Sigmoid colon (tissue), 7 donors: Measurements from ENCODE around the gene PLVAP. TPM values are rescaled to one million over a fixed set of nuclear protein-coding genes. Genes with fewer than 3 reads are reported as not detected.

Source experiments
- DNase-seq: peaks from one replicate; pipeline ENCODE4 v3.0.0-alpha.2; 2019
- H3K27ac ChIP-seq, 4 donors: fragments of 200-600 bp; sonication (generic); one replicate each; pipeline ENCODE4 v1.5.1; 2016 to 2019; ENCODE audit warnings: mild to moderate bottlenecking in 1 of 4
- H3K27me3 ChIP-seq, 3 donors: fragments of 200-600 bp; sonication (generic); one replicate each; pipeline ENCODE4 v1.5.1; 2019; ENCODE audit warnings: mild to moderate bottlenecking in 1 of 3
- H3K36me3 ChIP-seq, 4 donors: fragments of 200-600 bp; sonication (generic); one replicate each; pipeline ENCODE4 v1.5.1; 2016 to 2019
- H3K4me1 ChIP-seq, 4 donors: fragments of 200-600 bp; sonication (generic); one replicate each; pipeline ENCODE4 v1.5.1; 2017 to 2019
- H3K4me3 ChIP-seq, 4 donors: fragments of 200-600 bp; sonication (generic); one replicate each; pipeline ENCODE4 v1.5.1; 2017 to 2019; ENCODE audit warnings: mild to moderate bottlenecking in 2 of 4, moderate library complexity in 1 of 4
- H3K9me3 ChIP-seq, 4 donors: fragments of 200-600 bp in 3 of 4; sonication (generic) in 3 of 4; one replicate each; pipeline versions ENCODE4 v1.5.1 to v1.6.1; 2013 to 2019
- EP300 ChIP-seq, 4 donors: sonication (generic); formaldehyde crosslinking; IDR thresholded peaks; one replicate each; pipeline ENCODE4 v1.6.1; 2017; ENCODE audit warnings: antibody characterized with exemption in 4 of 4
- POLR2A ChIP-seq, 2 donors: fragments of 450-650 bp; IDR thresholded peaks; one replicate each; pipeline ENCODE4 v1.6.1; 2016; ENCODE audit warnings: antibody characterized with exemption in 2 of 2, mild to moderate bottlenecking in 2 of 2, moderate library complexity in 2 of 2
- POLR2AphosphoS5 ChIP-seq, 4 donors: sonication (generic); formaldehyde crosslinking; IDR thresholded peaks; one replicate each; pipeline ENCODE4 v1.6.1; 2017; ENCODE audit warnings: antibody characterized with exemption in 4 of 4
- WGBS, 2 donors: extraction: QIAGEN DNeasy Blood & Tissue Kit; methylation state at CpG; one replicate each; pipeline ENCODE4 v1.1.7; 2013; 5-methylcytosine and 5-hydroxymethylcytosine counted together
- intact Hi-C: fragments of 100-400 bp; cut with DNase I; formaldehyde crosslinking; loops from one replicate; pipeline ENCODE4 v1.15.1; 2023
- polyA plus RNA-seq, 3 donors: library from polyadenylated mRNA; stranded (reverse); fragments of 200-250 nt; gene quantifications; one replicate each; pipeline ENCODE4 v1.2.3, GENCODE V29; 2013
- total RNA-seq, 4 donors: library from RNA; depleted of rRNA; stranded (reverse); fragments of >200 nt; gene quantifications; one replicate each; pipeline ENCODE4 v1.1.0, GENCODE V29; 2016
- TF ChIP-seq, protein P1 (sequence below), 4 experiments: fragments of 450-650 bp in 3 of 4; fragments of 200-600 bp in 1 of 4; IDR thresholded peaks; one replicate each; pipeline ENCODE4 v1.5.1; 2016 to 2019; ENCODE audit warnings: antibody characterized with exemption in 4 of 4, mild to moderate bottlenecking in 3 of 4, moderate library complexity in 2 of 4
- donor health status: healthy with polysubstance abuse.
- donor health status: Bipolar disorder and iron deficiency.
- donor health status: healthy.

PLVAP gene
- total and polyA plus RNA-seq, 7 donors: 3.0 to 54.7 (median 19.6) TPM

DNA sequence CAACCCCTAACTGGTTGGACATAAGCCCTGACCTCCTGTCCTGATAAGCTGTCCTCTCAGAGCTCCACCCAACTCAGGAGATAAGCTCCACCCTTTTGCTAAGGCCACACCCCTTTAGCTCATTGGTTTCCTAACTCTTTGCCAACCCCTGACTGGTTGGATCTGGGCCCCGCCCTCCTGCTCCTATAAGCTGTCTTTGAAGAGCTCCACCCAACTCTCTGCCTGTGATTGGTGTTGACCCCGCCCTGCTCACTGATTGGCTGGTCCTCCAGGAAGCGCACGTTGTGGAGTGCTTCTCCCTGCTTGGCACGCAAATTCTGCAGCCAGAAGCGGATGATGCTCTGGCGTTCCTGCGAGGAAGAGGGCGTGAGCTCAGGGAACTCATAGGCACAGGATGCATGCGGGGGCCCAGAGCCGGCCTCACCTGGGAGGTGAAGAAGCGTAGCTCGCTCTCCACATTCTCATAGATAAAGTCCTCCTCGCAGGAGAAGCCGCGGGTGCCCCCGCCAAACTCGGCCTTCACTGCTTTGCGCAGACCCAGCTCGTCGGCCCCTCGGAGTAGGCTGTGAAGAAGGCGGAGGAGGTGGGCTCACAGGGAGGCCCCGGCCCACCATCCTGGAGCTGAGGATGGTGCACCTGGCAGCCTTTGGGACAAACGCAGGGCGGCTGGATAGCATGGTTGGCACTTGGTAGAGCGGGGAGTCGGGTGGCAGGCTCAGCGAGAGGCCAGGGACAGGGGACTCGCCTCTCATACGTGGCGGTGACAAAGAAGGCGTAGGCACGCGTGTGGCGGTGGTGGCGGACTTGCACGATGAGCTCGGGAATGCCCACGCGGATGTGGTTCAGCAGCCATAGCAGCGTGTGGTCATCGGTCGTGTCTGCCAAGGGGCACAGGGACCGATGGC lies 44.2 kb downstream of the PLVAP start:
- peaks cover 5 to 47% (median 27%) of the 10 kb centered on the region in 3 donors for H3K27me3 ChIP-seq
- no peak overlapping the region for H3K4me3 ChIP-seq
- H3K4me1 ChIP-seq: peaks cover 0 to 52% (median 47%) of the 10 kb centered on the region in 4 donors
- intact Hi-C loops: no loop called here
- WGBS, 2 donors: 96% methylated on average over 45 of the region's 45 CpGs
- H3K9me3 ChIP-seq: no peaks in the 10 kb centered on the region
- peaks cover 0 to 8% (median 0%) of the 10 kb centered on the region in 4 donors for H3K36me3 ChIP-seq
- TF ChIP-seq POLR2AphosphoS5 (IDR thresholded peaks at IDR 0.05) (no peak), EP300 (IDR thresholded peaks at IDR 0.05) (no peak)
- DNase-seq: no peak
- H3K27ac ChIP-seq: no peak overlapping the region

DNA sequence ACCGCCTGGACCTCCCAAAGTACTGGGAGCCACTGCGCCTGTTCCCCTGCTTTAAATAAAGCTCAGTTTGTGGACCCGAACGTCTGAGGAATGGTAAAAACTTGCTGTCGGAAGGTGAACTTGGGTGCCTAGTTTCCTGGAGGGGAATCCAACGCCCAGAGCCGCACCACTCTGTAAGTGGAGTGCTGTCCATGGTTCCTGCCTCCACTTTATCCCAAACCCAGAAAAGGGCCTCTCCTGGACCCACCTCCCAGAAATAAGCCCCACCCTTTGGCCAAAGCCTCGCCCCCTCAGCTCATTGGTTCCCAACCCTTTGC lies 44.8 kb downstream of the PLVAP start:
- H3K27me3 ChIP-seq: peaks cover 5 to 47% (median 27%) of the 10 kb centered on the region in 3 donors
- H3K4me1 ChIP-seq: peaks cover 0 to 51% (median 44%) of the 10 kb centered on the region in 4 donors
- H3K27ac ChIP-seq: no peak overlapping the region
- WGBS, 2 donors: 91 to 96% methylated on average over 8 of the region's 8 CpGs
- intact Hi-C loops: no loop called here
- H3K9me3 ChIP-seq: no peaks in the 10 kb centered on the region
- no peak for DNase-seq
- H3K4me3 ChIP-seq: no peak overlapping the region
- H3K36me3 ChIP-seq: peaks cover 0 to 8% (median 0%) of the 10 kb centered on the region in 4 donors
- TF ChIP-seq POLR2A (IDR thresholded peaks at IDR 0.05) (no peak), POLR2AphosphoS5 (IDR thresholded peaks at IDR 0.05) (no peak), EP300 (IDR thresholded peaks at IDR 0.05) (no peak)
- TF ChIP-seq, protein P1, sequence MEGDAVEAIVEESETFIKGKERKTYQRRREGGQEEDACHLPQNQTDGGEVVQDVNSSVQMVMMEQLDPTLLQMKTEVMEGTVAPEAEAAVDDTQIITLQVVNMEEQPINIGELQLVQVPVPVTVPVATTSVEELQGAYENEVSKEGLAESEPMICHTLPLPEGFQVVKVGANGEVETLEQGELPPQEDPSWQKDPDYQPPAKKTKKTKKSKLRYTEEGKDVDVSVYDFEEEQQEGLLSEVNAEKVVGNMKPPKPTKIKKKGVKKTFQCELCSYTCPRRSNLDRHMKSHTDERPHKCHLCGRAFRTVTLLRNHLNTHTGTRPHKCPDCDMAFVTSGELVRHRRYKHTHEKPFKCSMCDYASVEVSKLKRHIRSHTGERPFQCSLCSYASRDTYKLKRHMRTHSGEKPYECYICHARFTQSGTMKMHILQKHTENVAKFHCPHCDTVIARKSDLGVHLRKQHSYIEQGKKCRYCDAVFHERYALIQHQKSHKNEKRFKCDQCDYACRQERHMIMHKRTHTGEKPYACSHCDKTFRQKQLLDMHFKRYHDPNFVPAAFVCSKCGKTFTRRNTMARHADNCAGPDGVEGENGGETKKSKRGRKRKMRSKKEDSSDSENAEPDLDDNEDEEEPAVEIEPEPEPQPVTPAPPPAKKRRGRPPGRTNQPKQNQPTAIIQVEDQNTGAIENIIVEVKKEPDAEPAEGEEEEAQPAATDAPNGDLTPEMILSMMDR (IDR thresholded peaks at IDR 0.05): no peak

DNA sequence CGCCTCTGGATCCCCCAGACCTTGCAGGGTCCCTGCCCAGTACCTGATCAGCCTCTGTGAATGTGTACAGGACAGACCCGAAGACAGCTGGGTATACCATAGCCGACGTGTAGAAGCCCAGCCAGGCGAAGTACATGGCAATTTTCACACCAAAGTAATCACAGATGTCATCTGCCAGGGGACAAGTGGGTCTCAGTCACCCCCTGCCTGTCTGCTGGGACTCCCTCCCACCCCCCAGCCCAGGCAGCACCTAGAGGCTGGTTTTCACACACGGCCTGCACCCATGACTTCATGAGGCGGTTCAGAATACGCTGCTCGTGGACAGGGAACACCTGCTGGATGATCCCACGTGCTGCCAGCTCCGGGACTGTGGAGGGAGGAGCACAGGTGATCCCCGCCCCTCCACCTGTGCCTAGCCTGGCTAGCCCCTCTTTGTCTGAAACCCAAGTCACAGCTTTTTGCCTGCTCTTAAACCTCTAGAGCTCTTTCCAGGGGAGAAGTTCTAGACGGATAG lies 46.0 kb downstream of the PLVAP start:
- peaks cover 5 to 47% (median 27%) of the 10 kb centered on the region in 3 donors for H3K27me3 ChIP-seq
- H3K4me1 ChIP-seq: peaks cover 0 to 48% (median 40%) of the 10 kb centered on the region in 4 donors
- H3K9me3 ChIP-seq: no peaks in the 10 kb centered on the region
- H3K27ac ChIP-seq: no peak overlapping the region
- TF ChIP-seq POLR2A (IDR thresholded peaks at IDR 0.05) (no peak), EP300 (IDR thresholded peaks at IDR 0.05) (no peak), POLR2AphosphoS5 (IDR thresholded peaks at IDR 0.05) (no peak)
- TF ChIP-seq, protein P1 (IDR thresholded peaks at IDR 0.05): no peak
- intact Hi-C loops: no loop called here
- no peak overlapping the region for H3K4me3 ChIP-seq
- 52 to 82% methylated on average over 13 of the region's 13 CpGs for WGBS, 2 donors
- DNase-seq: no peak
- peaks cover 0 to 8% (median 0%) of the 10 kb centered on the region in 4 donors for H3K36me3 ChIP-seq

DNA sequence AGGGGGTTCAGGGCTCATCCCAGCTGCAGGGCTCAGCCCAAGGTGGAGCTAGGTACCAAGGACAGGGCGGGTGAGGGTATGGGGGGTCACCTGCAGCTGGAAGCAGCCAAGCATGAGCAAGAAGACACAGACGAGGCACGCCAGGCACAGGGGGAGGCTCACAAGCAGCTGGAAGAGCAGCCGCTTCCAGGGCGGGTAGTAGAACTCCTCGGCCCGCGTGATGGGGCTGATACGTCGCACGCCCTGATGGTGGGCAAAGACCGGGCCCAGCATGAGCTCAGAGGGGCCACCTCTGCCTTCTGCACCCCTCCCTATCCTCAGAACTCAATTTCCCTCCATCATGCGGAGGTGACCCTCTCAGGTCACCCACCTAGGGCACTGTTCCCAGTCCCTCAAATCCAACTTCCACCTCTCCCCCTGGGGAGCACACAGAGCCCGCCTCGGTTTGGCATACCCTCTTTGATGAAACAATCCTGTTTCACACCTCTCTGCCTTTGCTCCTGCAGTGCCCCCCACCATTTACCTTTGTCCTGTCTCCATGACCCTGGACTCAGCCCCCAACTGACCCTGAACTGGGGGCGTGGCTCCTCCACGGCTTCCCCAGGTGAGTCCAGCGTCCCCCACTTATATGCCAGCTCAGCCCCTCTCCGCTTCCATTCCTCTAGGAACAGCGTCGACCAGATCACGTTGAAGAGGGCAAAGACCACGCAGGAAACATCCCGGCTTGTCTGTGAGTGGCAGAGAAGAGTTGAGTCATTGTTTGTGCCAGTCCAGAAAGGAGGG lies 46.7 kb downstream of the PLVAP start:
- Histone ChIP-seq H3K9me3 (no peaks in the 10 kb centered on the region), H3K4me3 (no peak overlapping the region), H3K36me3 (peaks cover 0 to 8% (median 0%) of the 10 kb centered on the region in 4 donors), H3K4me1 (peaks cover 0 to 42% (median 34%) of the 10 kb centered on the region in 4 donors), H3K27me3 (peaks cover 5 to 47% (median 27%) of the 10 kb centered on the region in 3 donors), H3K27ac (no peak overlapping the region)
- intact Hi-C loops: no loop called here
- 89 to 90% methylated on average over 24 of the region's 24 CpGs for WGBS, 2 donors
- TF ChIP-seq, protein P1 (IDR thresholded peaks at IDR 0.05): no peak
- TF ChIP-seq EP300 (IDR thresholded peaks at IDR 0.05) (no peak), POLR2AphosphoS5 (IDR thresholded peaks at IDR 0.05) (no peak), POLR2A (IDR thresholded peaks at IDR 0.05) (no peak)
- no peak for DNase-seq
